SH-SY5Y (cell line): ENCODE data around the gene SCYGR1.

Experiments
- GATA2 ChIP-seq: IDR thresholded peaks from 2 replicates; pipeline ENCODE4 v1.6.1; 2011; ENCODE audit warnings: mild to moderate bottlenecking, low read depth, low read length
- GATA3 ChIP-seq: IDR thresholded peaks from 2 replicates; pipeline ENCODE4 v1.6.1; 2011; ENCODE audit warnings: low read depth, mild to moderate bottlenecking, low read length, moderate library complexity

GRCh38 chr2:227388537-227389011, 825 bp upstream of the SCYGR1 start:
- TF ChIP-seq GATA2 (no peak), GATA3 (no peak)
